Lung (tissue), 12 donors: ENCODE measurements around the gene MRPL52. TPM values are rescaled to one million over a fixed set of nuclear protein-coding genes. Genes with fewer than 3 reads are reported as not detected.

Experiments used
- ATAC-seq: fragments of 200-7000 bp; cut with Tn5 transposase; one replicate; pipeline ENCODE4 v1.9.1; 2020; ENCODE audit warnings: moderate number of reproducible peaks; ENCODE audit not compliant: insufficient read depth, low FRiP score
- DNase-seq, 3 donors: peaks; one replicate each; pipeline ENCODE4 v3.0.0-alpha.2; 2013 to 2017
- H3K27ac ChIP-seq, 2 donors: one replicate each; pipeline ENCODE4 v1.5.1; 2013; ENCODE audit warnings: mild to moderate bottlenecking in 2 of 2, moderate library complexity in 2 of 2, control low read depth in 1 of 2, inconsistent platforms in 1 of 2, low read depth in 1 of 2, low read length in 1 of 2
- H3K27me3 ChIP-seq, 3 donors: one replicate each; pipeline ENCODE4 v1.5.1; 2013; ENCODE audit warnings: low read length in 2 of 3; ENCODE audit not compliant: control insufficient read depth in 3 of 3, insufficient read depth in 3 of 3
- H3K36me3 ChIP-seq, 4 donors: one replicate each; pipeline ENCODE4 v1.5.1; 2013; ENCODE audit warnings: low read length in 4 of 4, mild to moderate bottlenecking in 1 of 4, moderate library complexity in 1 of 4; ENCODE audit not compliant: control insufficient read depth in 4 of 4, insufficient read depth in 4 of 4
- H3K4me1 ChIP-seq, 5 donors: one replicate each; pipeline ENCODE4 v1.5.1; 2013; ENCODE audit warnings: low read length in 5 of 5, mild to moderate bottlenecking in 2 of 5, moderate library complexity in 1 of 5; ENCODE audit not compliant: control insufficient read depth in 5 of 5, insufficient read depth in 5 of 5
- H3K4me3 ChIP-seq: one replicate; pipeline ENCODE4 v1.5.1; 2013; ENCODE audit warnings: mild to moderate bottlenecking, control low read depth, moderate library complexity
- H3K9ac ChIP-seq, 2 donors: one replicate each; pipeline ENCODE4 v1.5.1; 2013; ENCODE audit warnings: low read length in 2 of 2, control low read depth in 1 of 2; ENCODE audit not compliant: insufficient read depth in 1 of 2
- H3K9me3 ChIP-seq, 4 donors: one replicate each; pipeline ENCODE4 v1.5.1; 2013; ENCODE audit warnings: low read length in 3 of 4, mild to moderate bottlenecking in 1 of 4, moderate library complexity in 1 of 4; ENCODE audit not compliant: control insufficient read depth in 4 of 4, insufficient read depth in 3 of 4
- WGBS, 2 donors: extraction: QIAGEN DNeasy Blood & Tissue Kit; methylation state at CpG; one replicate each; pipeline ENCODE4 v1.1.7; 2013; 5-methylcytosine and 5-hydroxymethylcytosine counted together
- polyA plus RNA-seq, 2 donors: library from polyadenylated mRNA; stranded (reverse); fragments of 200-250 nt; gene quantifications; one replicate each; pipeline ENCODE4 v1.2.1, GENCODE V29; 2013
- total RNA-seq, 2 donors: library from RNA; depleted of rRNA in 1 of 2; stranded (reverse); fragments of >200 nt in 1 of 2; gene quantifications; one replicate each; pipeline ENCODE4 v1.2.1, GENCODE V29; 2014 to 2021
- TF ChIP-seq, protein P1 (sequence below): IDR thresholded peaks from 2 replicates; pipeline ENCODE4 v1.5.1; 2012; ENCODE audit warnings: mild to moderate bottlenecking; ENCODE audit errors: control extremely low read depth, extremely low read depth
- donor health status: control.
- donor health status: control.
- donor health status: Bipolar disorder and iron deficiency.
- donor health status: healthy.
- donor health status: DM: yes; HTN: yes; CAD: no.

The MRPL52 gene
- total and polyA plus RNA-seq, 4 donors = 27.5 to 239 (median 103) TPM

DNA sequence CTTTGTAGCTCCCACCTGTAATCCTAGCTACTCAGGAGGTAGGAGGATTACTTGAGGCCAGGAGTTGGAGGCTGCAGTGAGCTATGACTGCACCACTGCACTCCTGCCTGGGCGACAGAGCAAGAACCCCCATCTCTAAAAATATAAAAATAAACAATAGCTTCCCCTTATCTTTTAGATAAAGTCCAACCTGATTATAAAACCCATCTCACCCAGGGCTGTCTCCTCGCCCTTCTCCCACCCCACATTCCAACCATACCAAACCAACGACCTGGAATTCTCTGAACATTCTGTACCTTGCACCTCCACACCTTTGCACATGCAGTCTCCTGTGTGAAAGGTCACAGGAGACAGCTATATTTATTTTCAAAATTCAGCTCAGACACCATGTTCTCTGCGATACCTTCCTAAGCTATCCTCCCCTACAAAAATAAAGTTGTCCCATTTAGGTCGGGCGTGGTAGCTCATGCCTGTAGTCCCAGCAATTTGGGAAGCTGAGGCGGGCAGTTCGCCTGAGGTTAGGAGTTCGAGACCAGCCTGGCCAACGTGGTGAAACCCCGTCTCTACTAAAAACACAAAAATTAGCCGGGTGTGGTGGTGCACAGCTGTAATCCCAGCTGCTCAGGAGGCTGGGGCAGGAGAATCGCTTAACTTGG, 22.1 kb upstream of the MRPL52 start:
- 75 to 84% methylated on average over 13 of the region's 13 CpGs for WGBS, 2 donors
- Histone ChIP-seq H3K36me3 (peaks cover 0 to 1% (median 0%) of the 10 kb centered on the region in 4 donors), H3K4me3 (no peak overlapping the region), H3K27ac (no peak overlapping the region), H3K9ac (no peak overlapping the region), H3K4me1 (peaks cover 0 to 2% (median 0%) of the 10 kb centered on the region in 5 donors), H3K27me3 (no peaks in the 10 kb centered on the region), H3K9me3 (no peaks in the 10 kb centered on the region)
- TF ChIP-seq, protein P1, sequence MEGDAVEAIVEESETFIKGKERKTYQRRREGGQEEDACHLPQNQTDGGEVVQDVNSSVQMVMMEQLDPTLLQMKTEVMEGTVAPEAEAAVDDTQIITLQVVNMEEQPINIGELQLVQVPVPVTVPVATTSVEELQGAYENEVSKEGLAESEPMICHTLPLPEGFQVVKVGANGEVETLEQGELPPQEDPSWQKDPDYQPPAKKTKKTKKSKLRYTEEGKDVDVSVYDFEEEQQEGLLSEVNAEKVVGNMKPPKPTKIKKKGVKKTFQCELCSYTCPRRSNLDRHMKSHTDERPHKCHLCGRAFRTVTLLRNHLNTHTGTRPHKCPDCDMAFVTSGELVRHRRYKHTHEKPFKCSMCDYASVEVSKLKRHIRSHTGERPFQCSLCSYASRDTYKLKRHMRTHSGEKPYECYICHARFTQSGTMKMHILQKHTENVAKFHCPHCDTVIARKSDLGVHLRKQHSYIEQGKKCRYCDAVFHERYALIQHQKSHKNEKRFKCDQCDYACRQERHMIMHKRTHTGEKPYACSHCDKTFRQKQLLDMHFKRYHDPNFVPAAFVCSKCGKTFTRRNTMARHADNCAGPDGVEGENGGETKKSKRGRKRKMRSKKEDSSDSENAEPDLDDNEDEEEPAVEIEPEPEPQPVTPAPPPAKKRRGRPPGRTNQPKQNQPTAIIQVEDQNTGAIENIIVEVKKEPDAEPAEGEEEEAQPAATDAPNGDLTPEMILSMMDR = no peak
- DNase-seq (no peak), ATAC-seq (no peak)

DNA sequence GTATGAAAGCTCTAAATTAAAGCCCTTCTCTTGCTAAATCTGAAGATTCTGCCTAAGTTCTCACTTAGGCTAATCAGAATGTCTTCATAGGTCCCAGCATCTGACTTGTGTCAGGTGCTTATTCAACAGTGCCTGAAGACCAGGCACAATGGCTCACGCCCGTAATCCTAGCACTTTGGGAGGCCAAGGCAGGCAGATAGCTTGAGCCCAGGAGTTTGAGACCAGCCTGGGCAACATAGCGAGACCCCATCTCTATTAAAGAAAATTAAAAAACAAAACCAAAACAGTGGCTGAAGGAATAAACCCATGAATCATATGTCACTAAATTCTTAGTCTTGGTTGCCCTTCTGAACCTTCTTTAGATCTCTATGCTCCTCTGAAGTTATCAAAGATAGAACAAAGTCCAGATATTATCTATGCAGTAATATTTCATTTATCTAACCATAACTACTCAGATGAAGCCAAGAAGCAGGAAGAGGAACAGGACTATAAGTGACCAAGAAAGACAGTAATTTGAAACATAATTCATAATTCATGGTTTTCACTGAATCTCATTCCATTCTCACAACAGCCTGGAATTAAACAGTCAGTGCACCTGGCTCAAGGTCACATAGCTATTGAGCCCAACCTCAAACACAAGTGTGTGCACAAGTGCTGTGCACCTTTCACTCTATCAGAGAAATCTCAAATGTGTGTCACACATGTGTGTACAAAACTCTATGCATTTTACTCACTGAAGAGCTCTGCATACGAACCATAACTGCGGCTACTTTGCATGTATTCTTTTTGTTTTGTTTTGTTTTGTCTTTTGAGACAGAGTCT, 21.1 kb upstream of the MRPL52 start:
- 90 to 98% methylated on average over 5 of the region's 5 CpGs for WGBS, 2 donors
- Histone ChIP-seq H3K36me3 (peaks cover 0 to 1% (median 0%) of the 10 kb centered on the region in 4 donors), H3K4me3 (no peak overlapping the region), H3K4me1 (no peaks in the 10 kb centered on the region), H3K27ac (no peak overlapping the region), H3K9ac (no peak overlapping the region), H3K9me3 (no peaks in the 10 kb centered on the region), H3K27me3 (no peaks in the 10 kb centered on the region)
- TF ChIP-seq, protein P1 = no peak
- DNase-seq (no peak), ATAC-seq (no peak)

DNA sequence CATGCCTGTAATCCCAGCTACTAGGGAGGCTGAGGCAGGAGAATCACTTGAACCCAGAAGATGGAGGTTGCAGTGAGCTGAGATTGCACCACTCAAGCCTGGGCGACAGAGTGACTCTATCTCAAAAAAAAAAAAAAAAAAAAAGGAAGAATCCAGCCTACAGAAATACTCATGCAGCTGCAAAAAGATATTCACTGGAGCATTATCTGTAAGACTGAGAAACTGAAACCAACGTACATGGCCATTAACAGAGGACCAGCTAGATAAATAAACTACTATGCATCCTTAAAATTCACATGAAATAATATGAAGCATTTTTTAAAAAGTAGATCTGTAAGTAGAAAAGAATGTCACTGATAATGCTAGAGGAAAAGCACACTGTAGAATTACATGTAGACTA, 18.0 kb upstream of the MRPL52 start:
- TF ChIP-seq, protein P1 = no peak
- ATAC-seq (no peak), DNase-seq (no peak)
- Histone ChIP-seq H3K36me3 (peaks cover 0 to 1% (median 0%) of the 10 kb centered on the region in 4 donors), H3K27ac (no peak overlapping the region), H3K4me1 (peaks cover 0 to 9% (median 0%) of the 10 kb centered on the region in 5 donors), H3K9me3 (no peaks in the 10 kb centered on the region), H3K9ac (no peak overlapping the region), H3K27me3 (no peaks in the 10 kb centered on the region), H3K4me3 (no peak overlapping the region)
- 38 to 52% methylated on average over 2 of the region's 2 CpGs for WGBS, 2 donors
